COLO829 (cell line): Measurements from ENCODE around the gene PRSS21.
A peak's percentile ranks its signal among the peaks of the same experiment; 100 is the strongest.

Experiments used
- DNase-seq: peaks from one replicate; pipeline ENCODE4 v3.0.0; 2012; ENCODE audit warnings: low spot score

Gene PRSS21

GRCh38 chr16:2825906-2826305 is 8.9 kb downstream of the PRSS21 start:
- no peak for DNase-seq

DNA sequence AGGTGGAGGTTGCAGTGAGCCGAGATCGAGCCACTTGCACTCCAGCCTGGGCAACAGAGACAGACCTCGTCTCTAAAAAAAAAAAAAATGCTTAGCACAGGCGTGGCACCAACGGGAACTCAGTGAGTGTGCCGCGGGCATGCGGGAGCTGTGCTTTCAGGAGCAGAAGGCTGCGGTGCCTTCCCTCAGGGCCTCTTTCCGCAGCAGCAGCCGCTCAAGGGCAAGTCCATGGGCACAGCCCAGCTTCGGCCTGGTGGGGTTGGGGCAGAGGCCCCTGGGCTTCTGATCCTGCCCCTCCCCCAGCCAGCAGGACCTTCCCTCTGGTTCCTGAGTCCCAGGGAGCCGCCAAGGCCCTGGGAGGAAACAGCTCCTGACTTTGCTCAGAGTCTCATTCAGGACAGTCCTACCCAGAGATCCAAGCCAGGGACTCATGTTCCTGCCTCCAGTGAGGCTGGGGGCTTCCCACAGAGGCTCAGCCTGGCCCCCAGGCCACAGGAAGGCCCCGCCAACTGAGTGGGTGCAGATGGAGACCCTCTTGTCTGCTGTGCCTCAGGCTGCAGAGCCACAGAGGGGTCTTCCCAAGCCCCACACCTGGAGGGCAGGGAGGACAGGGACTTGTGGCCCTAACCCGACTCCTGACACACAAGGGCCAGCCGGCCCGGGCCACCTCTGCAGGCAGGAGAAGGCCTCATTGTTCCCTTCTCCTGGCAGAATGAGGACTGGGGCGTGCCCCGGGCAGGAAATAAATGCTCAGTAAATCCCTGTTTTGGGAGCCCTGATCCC is 9.7 kb downstream of the PRSS21 start:
- no peak for DNase-seq

GRCh38 chr16:2827374-2827791 is 10.3 kb downstream of the PRSS21 start:
- no peak for DNase-seq

DNA sequence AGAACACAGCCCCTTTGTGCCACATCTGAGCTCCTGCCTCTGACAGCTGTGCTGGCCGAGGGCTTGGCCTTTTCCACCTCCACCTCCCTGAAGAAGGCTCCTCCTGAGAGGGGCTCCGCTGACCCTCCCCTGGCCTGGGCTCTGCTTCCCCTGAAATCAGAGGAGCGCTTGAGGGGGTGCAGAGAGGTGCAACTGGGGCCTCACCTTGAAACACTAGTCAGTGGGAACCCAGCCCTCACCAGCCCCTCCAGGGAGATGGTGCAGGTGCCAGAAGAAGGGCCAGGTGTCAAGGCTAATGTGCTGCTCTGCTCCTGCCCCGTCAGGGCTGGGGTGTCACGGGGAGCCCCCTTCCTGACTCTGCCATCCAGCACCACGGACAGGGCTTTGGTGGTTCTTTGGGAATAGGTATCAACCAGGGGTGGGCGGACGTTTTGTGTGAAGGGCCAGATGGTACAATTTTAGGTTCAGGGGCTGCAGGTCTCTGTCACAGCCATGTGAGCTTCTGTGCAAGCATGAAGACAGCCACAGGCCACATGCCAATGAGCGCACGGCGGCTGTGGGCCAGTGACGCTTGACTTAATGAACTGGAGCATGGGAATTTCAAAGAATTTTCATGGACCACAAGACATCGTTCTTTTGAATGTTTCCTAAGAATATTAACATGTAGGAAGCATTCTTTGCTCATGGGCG is 10.9 kb downstream of the PRSS21 start:
- DNase-seq: no peak

- DNase-seq: no peak
Observed at GRCh38 chr16:2828521-2828840, 11.4 kb downstream of the PRSS21 start.

DNA sequence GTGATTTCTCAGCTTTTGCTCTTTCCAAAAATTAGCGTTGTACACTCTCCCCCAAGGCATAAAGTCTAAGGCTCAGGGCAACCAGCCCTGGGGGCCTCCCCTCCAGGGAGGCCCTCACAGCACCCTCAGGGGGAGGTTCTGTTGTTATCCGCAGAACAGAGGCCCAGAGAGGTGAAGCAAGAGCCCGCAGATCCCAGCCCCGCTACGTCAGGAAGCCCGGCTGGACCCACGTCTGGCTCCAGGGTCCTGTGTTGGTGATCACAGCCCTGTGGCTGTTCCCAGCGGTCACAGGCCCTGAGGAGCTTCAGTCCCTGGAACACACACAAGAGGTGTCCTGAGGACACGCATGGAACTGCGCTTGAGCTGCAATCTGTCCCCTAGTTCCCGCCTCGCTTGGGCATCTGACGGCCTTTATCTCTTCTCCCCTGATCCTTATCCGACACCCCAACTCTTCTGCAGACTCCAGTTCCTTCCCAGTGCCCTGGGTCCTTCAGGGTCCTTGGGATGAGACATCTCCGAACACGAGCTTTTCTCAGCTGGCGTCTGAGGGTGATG is 11.9 kb downstream of the PRSS21 start:
- DNase-seq: no peak

- DNase-seq: no peak
Observed at GRCh38 chr16:2829501-2830354, 12.7 kb downstream of the PRSS21 start, which contains the start of gene ZG16B. Gene ZG16B (plus strand): TSS chr16:2830303. CDS start chr16:2830442, 139 bp downstream.

DNA sequence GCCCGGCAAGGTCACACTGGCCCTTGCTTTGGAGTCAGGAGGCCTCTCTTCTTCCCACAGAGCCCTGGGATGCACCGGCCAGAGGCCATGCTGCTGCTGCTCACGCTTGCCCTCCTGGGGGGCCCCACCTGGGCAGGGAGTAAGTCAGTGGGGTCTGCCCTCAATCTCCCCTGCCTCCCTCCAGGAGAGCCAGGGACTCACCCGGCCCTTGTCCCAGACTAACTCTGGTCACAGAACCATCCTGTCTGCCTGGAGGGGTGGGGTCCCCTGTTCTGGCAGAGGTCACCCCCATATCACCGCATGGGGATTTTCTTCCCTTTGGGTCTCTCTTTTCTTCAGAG is 13.3 kb downstream of the PRSS21 start:
- DNase-seq: no peak

GRCh38 chr16:2831203-2831602 is 14.2 kb downstream of the PRSS21 start:
- no peak for DNase-seq

GRCh38 chr16:2833776-2834175 is 16.7 kb downstream of the PRSS21 start:
- DNase-seq: no peak

GRCh38 chr16:2834968-2835367 is 17.9 kb downstream of the PRSS21 start:
- DNase-seq: no peak

- peak; percentile 74 for DNase-seq
Observed at GRCh38 chr16:2835638-2836493, 18.8 kb downstream of the PRSS21 start.

GRCh38 chr16:2836646-2837508 is 19.8 kb downstream of the PRSS21 start:
- DNase-seq: no peak

- DNase-seq: peak; percentile 79
Observed at GRCh38 chr16:2838928-2839327, 21.9 kb downstream of the PRSS21 start.

DNA sequence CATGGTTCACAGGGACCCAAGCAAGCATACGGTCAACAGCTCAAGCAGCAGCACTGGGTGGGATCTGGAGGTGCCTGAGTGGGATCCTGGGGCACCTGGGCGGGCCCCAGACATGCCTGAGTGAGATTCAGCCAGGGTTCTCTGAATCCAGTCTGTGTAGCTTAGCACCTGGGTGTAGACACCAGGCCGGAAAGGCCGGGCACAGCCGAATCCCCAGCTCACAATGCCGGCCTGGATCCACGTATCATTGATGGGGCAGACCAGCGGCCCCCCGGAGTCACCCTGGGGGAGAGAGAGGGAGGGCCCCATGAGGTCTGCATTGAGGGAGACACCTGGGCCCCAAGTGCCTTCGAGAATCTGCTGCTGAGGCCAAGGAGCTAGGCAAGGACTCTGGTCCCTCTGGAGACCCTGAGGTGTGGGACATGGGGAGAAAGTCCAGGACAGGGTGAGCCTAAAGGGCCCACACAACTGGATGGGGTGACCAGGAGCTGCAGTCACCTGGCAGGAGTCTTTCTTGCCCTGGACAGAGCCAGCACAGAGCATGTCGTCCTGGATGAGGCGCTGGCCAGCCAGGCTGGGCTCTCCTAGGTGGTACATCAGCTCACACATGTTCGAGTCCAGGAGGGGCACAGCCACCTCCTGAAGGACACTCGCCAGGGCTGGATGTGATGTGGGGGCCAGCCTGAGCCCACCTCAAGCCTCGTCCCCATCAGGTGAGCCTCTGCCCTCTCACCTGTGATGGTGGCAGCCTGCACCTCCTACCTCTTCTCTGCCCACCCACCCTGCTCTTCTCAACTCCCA is 22.8 kb downstream of the PRSS21 start:
- DNase-seq: no peak

DNA sequence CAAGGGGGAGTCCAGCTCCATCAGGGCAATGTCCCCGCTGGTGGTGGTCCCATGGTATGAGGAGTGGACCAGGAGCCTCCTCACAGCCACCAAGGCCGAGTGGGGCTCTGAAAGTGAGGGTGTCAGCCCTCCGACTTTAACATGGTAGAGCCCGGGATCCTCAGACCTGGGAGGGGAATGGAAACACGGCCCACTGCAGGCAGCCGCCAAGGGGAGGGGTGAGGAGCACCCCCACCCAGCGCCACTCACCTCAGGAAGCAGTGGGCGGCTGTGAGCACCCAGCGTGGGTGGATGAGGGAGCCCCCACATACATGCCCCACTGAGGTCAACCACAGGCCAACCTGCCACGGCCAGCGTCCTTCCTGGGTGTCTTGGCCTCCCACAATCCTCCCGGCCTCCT is 23.9 kb downstream of the PRSS21 start:
- DNase-seq: no peak

GRCh38 chr16:2841606-2842339 is 24.7 kb downstream of the PRSS21 start:
- no peak for DNase-seq

GRCh38 chr16:2842340-2843000 is 25.4 kb downstream of the PRSS21 start:
- DNase-seq: no peak
